KOPT-K1 (cell line): ENCODE data around the gene HAPLN2.
"Not testable (repeated sequence)": the region's sequence is repeated elsewhere in the genome, so short reads cannot be mapped to it uniquely, and the experiment has no call there.

Source experiments
- H3K27ac ChIP-seq: fragments of 200-600 bp; sonication (generic); 2 replicates; pipeline ENCODE4 v1.5.1; 2016; ENCODE audit warnings: antibody characterized with exemption, mild to moderate bottlenecking, low read depth, low read length; ENCODE audit not compliant: poor library complexity, severe bottlenecking
- H3K36me3 ChIP-seq: fragments of 200-600 bp; sonication (generic); 2 replicates; pipeline ENCODE4 v1.5.1; 2017; ENCODE audit warnings: antibody characterized with exemption, mild to moderate bottlenecking, low read length, moderate library complexity; ENCODE audit not compliant: insufficient read depth
- H3K9me3 ChIP-seq: fragments of 200-600 bp; sonication (generic); 2 replicates; pipeline ENCODE4 v1.5.1; 2017; ENCODE audit warnings: antibody characterized with exemption, low read length, mild to moderate bottlenecking; ENCODE audit not compliant: insufficient read depth, poor library complexity, severe bottlenecking

HAPLN2 gene

DNA sequence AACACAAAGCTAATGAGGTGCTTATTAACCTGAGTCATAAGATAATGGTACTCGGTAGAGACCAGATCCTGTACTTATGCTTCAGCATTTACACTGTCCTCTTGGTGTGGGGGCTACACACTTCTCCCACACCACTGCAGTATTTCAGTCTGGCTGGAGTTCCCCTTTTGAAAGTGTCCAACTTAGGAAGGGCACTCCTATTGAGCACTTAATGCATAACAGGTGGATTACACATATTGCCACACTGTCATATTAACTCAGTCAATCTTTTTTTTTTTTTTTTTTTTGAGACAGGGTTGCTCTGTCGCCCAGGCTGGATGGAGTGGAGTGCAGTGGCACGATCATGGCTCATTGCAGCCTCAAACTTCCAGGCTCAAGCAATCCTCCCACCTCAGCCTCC is 19.4 kb upstream of the HAPLN2 start:
- Histone ChIP-seq H3K27ac (no peak overlapping the region), H3K36me3 (peaks cover 43% of the 10 kb centered on the region)

DNA sequence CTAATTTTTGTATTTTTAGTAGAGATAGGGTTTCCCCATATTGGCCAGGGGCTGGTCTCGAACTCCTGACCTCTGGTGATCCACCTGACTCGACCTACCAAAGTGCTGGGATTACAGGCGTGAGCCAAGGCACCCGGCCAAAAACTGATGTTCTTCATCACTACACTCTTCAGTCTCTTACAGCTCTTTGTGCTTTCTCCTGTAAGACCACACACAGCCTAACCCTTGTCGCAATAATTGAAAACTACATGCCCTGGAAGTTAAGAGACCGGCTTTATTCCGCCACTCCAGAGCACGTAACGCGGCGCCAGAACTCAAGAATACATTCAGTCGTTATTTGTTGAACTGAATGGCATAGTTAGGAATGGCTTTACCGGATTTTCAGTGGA is 18.5 kb upstream of the HAPLN2 start:
- H3K27ac ChIP-seq: peak overlapping the region; percentile 72
- no peaks in the 10 kb centered on the region for H3K9me3 ChIP-seq
- H3K36me3 ChIP-seq: peaks cover 34% of the 10 kb centered on the region

More for the DNA sequence above, 19.4 kb upstream of the HAPLN2 start:
- no peaks in the 10 kb centered on the region for H3K9me3 ChIP-seq

DNA sequence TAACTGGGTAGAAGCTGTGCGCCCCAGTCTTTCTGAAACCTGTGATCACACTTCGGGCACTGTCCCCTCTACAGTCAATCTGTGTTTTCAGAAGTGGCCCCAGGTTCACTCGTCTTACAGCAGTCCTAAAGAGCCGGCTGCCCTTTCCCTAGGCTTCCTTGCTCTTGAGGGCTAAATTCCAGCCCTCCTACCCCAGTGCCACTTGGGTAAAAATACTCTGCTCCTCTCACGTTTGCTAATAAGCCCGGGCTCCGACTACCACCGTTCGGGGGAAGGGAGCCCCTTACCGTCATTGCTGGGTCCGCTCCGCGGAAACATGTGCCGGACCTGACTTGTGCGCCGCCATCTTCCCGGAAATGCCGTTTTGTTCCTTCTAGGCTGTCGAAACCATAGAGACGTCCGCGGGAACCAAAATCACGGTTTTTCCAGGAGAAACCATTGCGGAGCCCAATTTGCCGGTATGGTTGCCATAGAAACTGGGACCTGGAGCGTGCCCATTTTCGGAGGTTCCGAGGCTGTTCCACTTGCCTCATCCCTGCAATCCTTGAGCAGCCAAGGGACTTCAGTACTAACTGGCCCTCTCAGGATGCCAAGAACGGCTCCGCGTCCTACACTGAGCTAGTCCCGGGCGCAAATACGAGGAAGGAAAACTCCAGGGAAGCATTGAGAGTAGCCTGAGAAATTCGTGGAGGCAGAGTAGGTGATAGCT is 17.9 kb upstream of the HAPLN2 start, which contains the start of gene GPATCH4:
Gene GPATCH4, minus strand, starts transcription at position 358 of the 709 bp plus-strand sequence.
- Histone ChIP-seq H3K27ac (peak within 1 kb of the TSS; percentile 72), H3K36me3 (peaks cover 28% of the 10 kb centered on the region), H3K9me3 (no peaks in the 10 kb centered on the region)

DNA sequence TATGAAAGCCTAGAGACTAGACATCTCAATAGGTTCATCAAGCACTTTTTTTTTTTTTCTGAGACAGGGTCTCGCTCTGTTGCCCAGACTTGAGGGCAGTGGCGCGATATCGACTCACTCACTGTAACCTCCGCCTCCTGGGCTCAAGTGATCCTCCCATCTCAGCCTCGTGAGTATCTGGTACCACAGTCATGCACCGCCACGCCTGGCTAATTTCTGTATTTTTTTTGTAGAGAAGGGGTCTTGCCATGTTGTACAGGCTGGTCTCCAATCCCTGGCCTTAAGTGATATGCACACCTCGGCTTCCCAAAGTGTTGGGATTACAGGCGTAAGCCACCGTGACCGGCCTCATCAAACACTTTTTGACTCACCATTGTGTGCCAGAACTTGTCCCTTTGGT is 17.3 kb upstream of the HAPLN2 start:
- H3K27ac ChIP-seq: peak overlapping the region; percentile 72
- H3K9me3 ChIP-seq: no peaks in the 10 kb centered on the region
- H3K36me3 ChIP-seq: peaks cover 22% of the 10 kb centered on the region

DNA sequence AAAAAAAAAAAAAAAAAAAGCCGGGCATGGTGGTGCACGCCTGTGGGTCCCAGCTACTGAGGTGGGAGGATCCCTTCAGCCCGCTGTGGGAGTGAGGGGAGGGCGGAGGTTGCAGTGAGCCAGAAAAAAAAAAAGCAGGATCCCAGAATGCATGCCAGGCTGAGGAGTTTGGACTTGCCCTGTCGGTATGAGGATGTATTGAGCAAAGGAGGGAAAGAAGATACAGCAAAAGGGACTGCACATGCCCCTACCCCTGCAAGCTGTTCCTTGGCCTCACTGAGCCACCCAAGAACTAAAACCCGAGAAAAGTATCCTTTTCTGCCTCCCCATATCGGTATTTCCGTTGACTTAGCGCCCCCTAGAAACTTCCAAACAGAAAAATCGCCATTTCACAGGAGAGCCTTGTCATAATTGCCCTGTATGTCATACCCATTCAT is 16.6 kb upstream of the HAPLN2 start:
- Histone ChIP-seq H3K9me3 (no peaks in the 10 kb centered on the region), H3K36me3 (peaks cover 15% of the 10 kb centered on the region), H3K27ac (no peak overlapping the region)

DNA sequence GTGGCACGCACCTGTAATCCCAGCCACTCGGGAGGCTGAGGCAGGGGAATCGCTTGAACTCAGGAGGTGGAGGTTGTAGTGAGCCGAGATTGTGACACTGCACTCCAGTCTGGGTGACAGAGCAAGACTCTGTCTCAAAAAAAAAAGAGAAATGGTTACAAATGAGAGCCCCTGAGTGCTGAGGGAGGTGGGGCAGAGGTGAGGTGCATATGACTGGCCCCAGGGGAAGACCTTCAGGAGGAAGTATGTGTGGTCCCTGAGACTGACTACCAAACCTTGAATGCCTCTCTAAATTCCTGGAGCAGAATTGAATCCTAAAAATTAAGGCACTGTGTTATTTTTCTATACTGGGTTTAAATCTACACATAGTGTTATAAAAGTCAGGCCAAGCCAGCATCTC is 11.9 kb upstream of the HAPLN2 start:
- H3K36me3 ChIP-seq, H3K9me3 ChIP-seq, H3K27ac ChIP-seq: not testable (repeated sequence)

DNA sequence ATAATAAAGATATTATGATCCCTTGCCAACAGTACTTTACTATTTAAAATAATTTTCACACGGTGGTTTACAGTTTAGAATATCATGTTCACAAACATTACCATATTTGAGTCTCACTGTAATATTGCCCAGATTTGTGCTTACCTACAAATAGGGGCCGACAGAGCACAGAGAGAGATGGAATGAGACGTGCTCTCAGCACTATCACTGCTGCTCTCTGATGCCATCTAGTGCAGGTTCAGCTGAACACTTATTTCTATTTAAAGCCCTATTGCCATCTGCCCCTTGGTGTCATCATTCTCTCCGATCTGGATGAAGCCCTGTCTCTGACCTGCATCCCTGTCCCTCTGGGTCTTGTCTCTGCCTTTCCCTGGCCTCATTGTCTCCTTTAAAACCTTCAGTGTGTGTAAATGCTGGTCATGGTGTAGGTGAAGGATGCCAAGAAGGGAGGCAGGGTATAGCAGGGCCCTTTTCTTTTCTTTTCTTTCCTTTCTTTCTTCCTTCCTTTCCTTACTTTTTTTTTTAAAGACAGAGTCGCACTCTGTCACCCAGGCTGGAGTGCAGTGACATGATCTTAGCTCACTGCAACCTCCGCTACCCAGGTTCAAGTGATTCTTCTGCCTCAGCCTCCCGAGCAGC is 11.1 kb upstream of the HAPLN2 start:
- Histone ChIP-seq H3K36me3 (no peaks in the 10 kb centered on the region), H3K9me3 (no peaks in the 10 kb centered on the region), H3K27ac (no peak overlapping the region)

DNA sequence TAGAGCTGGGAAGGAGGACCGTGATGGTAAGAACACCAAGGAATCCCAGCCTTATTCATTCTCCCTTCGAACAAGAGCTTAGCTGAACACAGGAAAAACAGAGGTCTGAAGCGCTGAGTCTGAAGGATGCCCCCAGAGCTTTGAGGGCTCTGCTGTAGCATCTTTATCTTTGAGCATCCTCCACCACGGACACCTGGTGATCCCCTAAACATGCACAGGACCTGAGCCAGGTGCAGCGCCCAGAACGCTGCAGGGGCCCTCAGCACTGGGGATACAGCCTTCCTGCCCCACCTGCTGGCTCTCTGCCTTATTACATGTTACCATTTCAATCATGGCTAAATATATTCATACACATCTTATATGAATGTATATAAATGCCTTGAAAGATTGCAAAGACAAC is 10.2 kb upstream of the HAPLN2 start:
- no peak overlapping the region for H3K27ac ChIP-seq
- H3K9me3 ChIP-seq: no peaks in the 10 kb centered on the region
- no peaks in the 10 kb centered on the region for H3K36me3 ChIP-seq

DNA sequence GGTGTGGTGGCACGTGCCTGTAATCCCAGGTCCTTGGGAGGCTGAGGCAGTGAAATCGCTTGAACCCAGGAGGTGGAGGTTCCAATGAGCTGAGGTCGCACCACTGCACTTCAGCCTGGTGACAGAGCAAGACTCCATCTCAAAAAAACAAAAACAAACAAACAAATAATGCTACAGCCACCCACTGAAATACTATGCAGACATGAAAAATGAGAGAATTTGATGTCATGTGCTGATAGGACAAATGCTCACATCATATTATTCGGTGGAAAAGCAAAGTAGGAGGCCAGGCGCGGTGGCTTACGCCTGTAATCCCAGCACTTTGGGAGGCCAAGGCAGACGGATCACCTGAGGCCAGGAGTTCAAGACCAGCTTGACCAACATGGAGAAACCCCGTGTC is 9.1 kb upstream of the HAPLN2 start:
- H3K36me3 ChIP-seq, H3K27ac ChIP-seq, H3K9me3 ChIP-seq: not testable (repeated sequence)

DNA sequence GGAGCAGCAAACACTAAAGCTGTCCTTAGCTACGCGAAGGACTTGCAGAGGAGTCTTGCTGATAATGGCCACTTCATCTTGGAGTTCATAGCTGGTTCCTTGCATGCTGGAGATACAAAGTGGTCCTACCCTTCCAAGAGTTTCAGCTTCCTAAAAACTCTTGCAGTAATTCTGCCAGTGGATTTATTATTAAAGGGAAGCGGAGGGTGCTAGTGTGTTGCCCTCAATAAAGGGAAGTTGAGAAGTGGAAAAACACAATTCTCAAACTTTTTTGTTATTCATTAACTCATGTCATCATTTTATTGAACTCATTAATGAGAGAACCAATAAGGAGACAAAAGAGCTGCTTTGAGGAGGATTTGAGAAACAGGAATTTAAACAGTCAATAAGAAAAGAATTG is 6.5 kb upstream of the HAPLN2 start:
- Histone ChIP-seq H3K9me3 (no peaks in the 10 kb centered on the region), H3K36me3 (no peaks in the 10 kb centered on the region), H3K27ac (no peak overlapping the region)

DNA sequence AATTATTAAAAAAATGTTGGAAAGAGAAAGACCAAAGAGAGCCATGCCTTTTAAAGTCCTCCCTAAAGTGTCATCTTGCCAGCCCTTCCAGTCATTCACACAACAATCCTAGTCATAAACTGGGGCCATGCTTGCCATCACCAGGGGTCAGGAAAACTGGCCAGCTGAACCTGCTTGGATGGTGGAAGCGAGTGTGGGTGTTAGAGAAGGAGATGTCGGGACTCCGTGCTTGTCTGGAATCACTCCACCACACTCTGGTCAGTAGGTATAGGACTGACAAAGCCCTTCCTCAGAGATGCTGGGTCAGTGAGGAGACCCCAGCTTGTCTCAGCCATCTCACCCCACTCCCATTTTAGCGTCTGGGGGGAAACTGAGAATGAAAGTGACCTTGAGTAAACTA is 3.3 kb upstream of the HAPLN2 start:
- Histone ChIP-seq H3K9me3 (no peaks in the 10 kb centered on the region), H3K36me3 (no peaks in the 10 kb centered on the region), H3K27ac (no peak overlapping the region)

DNA sequence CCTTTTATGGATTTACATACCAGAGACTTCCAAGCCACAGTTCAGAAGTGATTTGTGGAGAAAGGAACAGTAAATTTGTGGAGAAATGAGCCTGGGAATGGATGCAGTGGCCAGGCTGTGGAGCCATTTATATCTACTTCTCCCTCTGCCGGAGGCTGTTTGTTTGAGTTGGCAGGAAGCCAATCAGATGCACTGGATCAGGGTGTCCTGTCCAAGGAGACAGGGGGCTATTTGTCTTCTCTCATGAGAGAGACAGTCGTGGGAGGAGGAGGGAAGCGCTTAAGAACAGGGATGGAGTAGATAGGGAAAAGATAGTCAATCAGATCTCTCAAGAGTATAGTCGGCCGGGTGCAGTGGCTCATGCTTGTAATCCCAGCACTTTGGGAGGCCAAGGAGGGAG is 2.8 kb upstream of the HAPLN2 start:
- no peaks in the 10 kb centered on the region for H3K9me3 ChIP-seq
- no peak overlapping the region for H3K27ac ChIP-seq
- no peaks in the 10 kb centered on the region for H3K36me3 ChIP-seq

DNA sequence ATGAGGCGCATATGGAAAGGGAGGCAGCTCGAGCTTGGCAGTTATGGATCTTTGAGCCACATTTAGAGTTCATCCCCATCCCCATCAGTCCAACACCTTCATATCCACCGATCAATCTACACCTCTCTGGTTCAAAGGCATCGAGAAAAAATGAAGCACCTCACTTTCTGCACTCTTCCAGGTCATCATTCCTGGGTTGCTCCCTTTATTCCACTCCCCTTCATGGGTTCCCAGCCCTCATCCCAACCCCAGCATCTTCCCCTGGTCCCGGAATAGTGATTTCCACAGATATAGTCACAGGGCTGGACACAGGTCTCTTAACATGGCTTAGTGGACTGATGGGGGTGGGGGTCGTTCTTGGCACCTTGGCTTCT is 354 bp downstream of the HAPLN2 start:
- no peaks in the 10 kb centered on the region for H3K36me3 ChIP-seq
- no peak overlapping the region for H3K27ac ChIP-seq
- no peaks in the 10 kb centered on the region for H3K9me3 ChIP-seq

DNA sequence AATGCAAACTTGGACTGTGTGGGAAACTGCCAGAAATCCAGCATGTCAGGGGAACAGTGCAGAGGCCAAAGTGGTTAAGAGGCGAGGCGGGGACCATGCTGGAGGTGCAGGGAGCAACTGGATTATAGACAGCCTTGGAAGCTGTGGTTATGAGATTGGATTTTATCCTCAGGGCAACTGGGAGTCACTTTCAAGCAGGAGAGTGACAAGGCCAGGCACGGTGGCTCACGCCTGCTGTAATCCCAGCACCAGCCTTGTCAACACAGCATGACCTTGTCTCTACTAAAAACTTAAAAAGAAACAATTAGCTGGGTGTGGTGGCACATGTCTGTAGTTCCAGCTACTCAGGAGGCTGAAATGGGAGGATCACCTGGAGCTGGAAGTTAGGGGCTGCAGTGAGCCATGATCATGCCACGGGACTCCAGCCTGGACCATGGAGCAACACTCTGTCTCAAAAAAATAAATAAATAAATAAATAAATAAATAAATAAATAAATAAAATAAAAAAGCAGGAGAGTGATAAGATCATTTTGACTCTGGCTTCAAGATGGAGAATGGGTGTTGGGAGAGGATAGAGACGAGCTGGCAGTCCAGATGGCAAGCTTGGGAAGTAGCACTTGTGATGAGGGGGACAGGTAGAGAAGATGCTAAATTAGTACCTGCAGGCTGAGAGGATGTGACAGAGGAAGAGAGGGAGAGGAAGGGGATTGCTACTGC is 3.5 kb downstream of the HAPLN2 start:
- no peaks in the 10 kb centered on the region for H3K9me3 ChIP-seq
- H3K27ac ChIP-seq: no peak overlapping the region
- no peaks in the 10 kb centered on the region for H3K36me3 ChIP-seq

DNA sequence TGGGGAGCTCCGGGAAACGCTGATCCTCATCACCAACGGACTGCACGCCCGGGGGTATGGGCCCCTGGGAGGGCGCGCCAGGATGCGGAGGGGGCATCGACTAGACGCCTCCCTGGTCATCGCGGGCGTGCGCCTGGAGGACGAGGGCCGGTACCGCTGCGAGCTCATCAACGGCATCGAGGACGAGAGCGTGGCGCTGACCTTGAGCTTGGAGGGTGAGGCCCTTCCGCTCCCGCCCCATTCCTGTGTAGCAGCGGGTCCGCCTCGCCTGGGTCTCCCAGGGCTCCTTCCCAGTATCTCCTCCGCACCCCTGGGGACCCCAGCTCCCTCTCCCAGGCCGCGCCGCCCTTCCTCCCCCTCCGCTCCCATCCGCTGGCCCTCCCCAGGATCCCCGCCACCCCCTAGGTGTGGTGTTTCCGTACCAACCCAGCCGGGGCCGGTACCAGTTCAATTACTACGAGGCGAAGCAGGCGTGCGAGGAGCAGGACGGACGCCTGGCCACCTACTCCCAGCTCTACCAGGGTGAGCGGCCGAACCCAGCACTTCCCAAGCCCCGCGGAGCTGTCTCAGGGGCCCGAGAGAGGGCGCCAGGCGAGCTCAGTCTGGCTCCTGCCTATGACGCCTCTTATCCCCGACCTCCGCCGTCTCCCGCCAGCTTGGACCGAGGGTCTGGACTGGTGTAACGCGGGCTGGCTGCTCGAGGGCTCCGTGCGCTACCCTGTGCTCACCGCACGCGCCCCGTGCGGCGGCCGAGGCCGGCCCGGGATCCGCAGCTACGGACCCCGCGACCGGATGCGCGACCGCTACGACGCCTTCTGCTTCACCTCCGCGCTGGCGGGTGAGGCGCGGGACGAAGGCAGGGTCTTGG is 5.0 kb downstream of the HAPLN2 start:
- Histone ChIP-seq H3K36me3 (no peaks in the 10 kb centered on the region), H3K9me3 (no peaks in the 10 kb centered on the region), H3K27ac (no peak overlapping the region)
